NCI-H2081 (cell line): Measurements from ENCODE around the gene FANCL.
"Not testable (repeated sequence)": the region's sequence is repeated elsewhere in the genome, so short reads cannot be mapped to it uniquely, and the experiment has no call there.

Experiments
- DNase-seq, 2 experiments: peaks; one replicate each; lab custom pipeline; 2025; lab: John Stamatoyannopoulos, UW

The FANCL gene

GRCh38 chr2:58240670-58241545, at the start of gene FANCL:
Gene FANCL, minus strand, starts transcription at chr2:58241325. Its CDS starts 12 bp downstream, at chr2:58241313.
- DNase-seq, result peak; percentile 94 to 97

- no peak for DNase-seq
Measured at GRCh38 chr2:58289029-58289428, 47.9 kb upstream of the FANCL start.

GRCh38 chr2:58283931-58284330, 42.8 kb upstream of the FANCL start:
- no peak for DNase-seq

- DNase-seq, result not testable (repeated sequence)
Measured at GRCh38 chr2:58275144-58275543, 34.0 kb upstream of the FANCL start.

- DNase-seq, result no peak
Measured at GRCh38 chr2:58271826-58272225, 30.7 kb upstream of the FANCL start.

- DNase-seq, result no peak
Measured at GRCh38 chr2:58268685-58269084, 27.6 kb upstream of the FANCL start.

- no peak for DNase-seq
Measured at GRCh38 chr2:58266211-58266610, 25.1 kb upstream of the FANCL start.

- no peak for DNase-seq
Measured at GRCh38 chr2:58261209-58261608, 20.1 kb upstream of the FANCL start.

- DNase-seq, result not testable (repeated sequence)
Measured at GRCh38 chr2:58258456-58258855, 17.3 kb upstream of the FANCL start.

- not testable (repeated sequence) for DNase-seq
Measured at GRCh38 chr2:58251331-58252201, 10.4 kb upstream of the FANCL start.

GRCh38 chr2:58241546-58241864, 380 bp upstream of the FANCL start:
- DNase-seq, result no peak

GRCh38 chr2:58239243-58239925, 1.7 kb downstream of the FANCL start:
- DNase-seq, result no peak

- DNase-seq, result peak; percentile 17 to 45
Measured at GRCh38 chr2:58237741-58238140, 3.4 kb downstream of the FANCL start.

- no peak for DNase-seq
Measured at GRCh38 chr2:58235984-58236383, 5.1 kb downstream of the FANCL start.

- DNase-seq, result no peak
Measured at GRCh38 chr2:58235170-58235569, 6.0 kb downstream of the FANCL start.

GRCh38 chr2:58228299-58228698, 12.8 kb downstream of the FANCL start:
- DNase-seq, result no peak

- DNase-seq, result no peak
Measured at GRCh38 chr2:58227171-58227917, 13.8 kb downstream of the FANCL start.

GRCh38 chr2:58221909-58222308, 19.2 kb downstream of the FANCL start:
- no peak for DNase-seq

GRCh38 chr2:58215429-58215828, 25.7 kb downstream of the FANCL start:
- DNase-seq, result peak; percentile 22 to 82

- not testable (repeated sequence) for DNase-seq
Measured at GRCh38 chr2:58210951-58211568, 30.1 kb downstream of the FANCL start.

- no peak for DNase-seq
Measured at GRCh38 chr2:58207189-58207588, 33.9 kb downstream of the FANCL start.
